GM23338 (cell line): ENCODE results near the gene TTC13. TPM values are rescaled to one million over a fixed set of nuclear protein-coding genes. Genes with fewer than 3 reads are reported as not detected.

Experiments used
- ATAC-seq: fragments of 200-7000 bp; cut with Tn5 transposase; 3 replicates; pipeline ENCODE4 v1.9.1; 2020
- DNase-seq: peaks from one replicate; pipeline ENCODE4 v3.0.0-alpha.2; 2015; ENCODE audit warnings: low spot score
- H2AFZ ChIP-seq: fragments of 200-600 bp; sonication (generic); 2 replicates; pipeline ENCODE4 v1.8.0; 2016; ENCODE audit warnings: antibody characterized with exemption, mild to moderate bottlenecking, moderate library complexity
- H3F3A ChIP-seq: fragments of 200-600 bp; sonication (generic); replicated peaks from 2 replicates; pipeline ENCODE4 v1.8.0; 2017; ENCODE audit warnings: antibody characterized with exemption, mixed run types, low read depth
- H3K27ac ChIP-seq: fragments of 200-600 bp; sonication (generic); 2 replicates; pipeline ENCODE4 v1.6.1; 2016; ENCODE audit warnings: low read depth
- H3K27me3 ChIP-seq: fragments of 200-600 bp; sonication (generic); 2 replicates; pipeline ENCODE4 v1.8.0; 2016; ENCODE audit warnings: mild to moderate bottlenecking, mixed run types, moderate library complexity; ENCODE audit not compliant: insufficient read depth
- H3K36me3 ChIP-seq: fragments of 200-600 bp; sonication (generic); 2 replicates; pipeline ENCODE4 v1.8.0; 2016; ENCODE audit warnings: mild to moderate bottlenecking; ENCODE audit not compliant: insufficient read depth
- H3K4me1 ChIP-seq: fragments of 200-600 bp; sonication (generic); 2 replicates; pipeline ENCODE4 v1.8.0; 2016; ENCODE audit warnings: mild to moderate bottlenecking, moderate library complexity; ENCODE audit not compliant: insufficient read depth
- H3K4me2 ChIP-seq: fragments of 200-600 bp; sonication (generic); 2 replicates; pipeline ENCODE4 v1.7.1; 2017; ENCODE audit warnings: mixed run types
- H3K4me3 ChIP-seq: fragments of 200-600 bp; sonication (generic); 2 replicates; pipeline ENCODE4 v1.6.1; 2016; ENCODE audit warnings: mixed run types
- H3K79me2 ChIP-seq: fragments of 200-600 bp; sonication (generic); replicated peaks from 2 replicates; pipeline ENCODE4 v1.8.0; 2017; ENCODE audit warnings: mild to moderate bottlenecking; ENCODE audit not compliant: insufficient read depth
- H3K9me2 ChIP-seq: fragments of 200-600 bp; sonication (generic); 2 replicates; pipeline ENCODE4 v1.8.0; 2017; ENCODE audit not compliant: insufficient read depth
- H4K20me1 ChIP-seq: fragments of 200-600 bp; sonication (generic); replicated peaks from 2 replicates; pipeline ENCODE4 v1.8.0; 2017; ENCODE audit warnings: mild to moderate bottlenecking; ENCODE audit not compliant: insufficient read depth
- H3K27ac Mint-ChIP-seq: 2 replicates; pipeline ENCODE4 v1.8.0; 2020; ENCODE audit warnings: inconsistent platforms, mild to moderate bottlenecking, moderate library complexity, mixed read lengths
- H3K27me3 Mint-ChIP-seq: 3 replicates; pipeline ENCODE4 v1.8.0; 2022; ENCODE audit warnings: low read depth, mild to moderate bottlenecking, moderate library complexity, mixed read lengths, inconsistent platforms; ENCODE audit not compliant: insufficient read depth, poor library complexity
- H3K36me3 Mint-ChIP-seq: 3 replicates; pipeline ENCODE4 v1.8.0; 2021; ENCODE audit warnings: low read depth, mild to moderate bottlenecking, inconsistent platforms, moderate library complexity, mixed read lengths
- H3K4me1 Mint-ChIP-seq: 3 replicates; pipeline ENCODE4 v1.8.0; 2020; ENCODE audit warnings: mild to moderate bottlenecking, inconsistent platforms, mixed read lengths
- H3K4me3 Mint-ChIP-seq: 3 replicates; pipeline ENCODE4 v1.8.0; 2021; ENCODE audit warnings: moderate library complexity, mild to moderate bottlenecking, inconsistent platforms, mixed read lengths
- H3K9me3 Mint-ChIP-seq: 3 replicates; pipeline ENCODE4 v1.8.0; 2020; ENCODE audit warnings: moderate library complexity, mild to moderate bottlenecking, inconsistent platforms, mixed read lengths
- CREB1 ChIP-seq: fragments of 250-450 bp; sonication (Bioruptor Pico); IDR thresholded peaks from 2 replicates; pipeline ENCODE4 v1.5.0; 2020; ENCODE audit warnings: low read depth, mild to moderate bottlenecking, moderate library complexity
- EZH2 ChIP-seq: fragments of 200-600 bp; sonication (generic); IDR thresholded peaks from one replicate; pipeline ENCODE4 v1.8.0; 2017; ENCODE audit warnings: antibody characterized with exemption, mild to moderate bottlenecking, low read depth; ENCODE audit not compliant: unreplicated experiment
- EZH2phosphoT487 ChIP-seq: fragments of 200-600 bp; sonication (generic); IDR thresholded peaks from one replicate; pipeline ENCODE4 v1.8.1; 2018; ENCODE audit warnings: antibody characterized with exemption; ENCODE audit not compliant: unreplicated experiment
- JUNB ChIP-seq: IDR thresholded peaks from one replicate; pipeline ENCODE4 v1.6.1; 2016; ENCODE audit warnings: antibody characterized with exemption; ENCODE audit not compliant: unreplicated experiment
- NANOG ChIP-seq: IDR thresholded peaks from 2 replicates; pipeline ENCODE4 v1.6.1; 2016; ENCODE audit warnings: antibody characterized with exemption, borderline replicate concordance
- POLR2AphosphoS5 ChIP-seq: IDR thresholded peaks from 2 replicates; pipeline ENCODE4 v1.6.1; 2016; ENCODE audit warnings: antibody characterized with exemption, low read depth
- STAT1 ChIP-seq: IDR thresholded peaks from one replicate; pipeline ENCODE4 v1.6.1; 2016; ENCODE audit warnings: antibody characterized with exemption; ENCODE audit not compliant: unreplicated experiment
- ZNF114 ChIP-seq: fragments of 250-450 bp; sonication (Bioruptor Pico); IDR thresholded peaks from 2 replicates; pipeline ENCODE4 v1.5.0; 2020; ENCODE audit warnings: mild to moderate bottlenecking, moderate library complexity
- ZNF331 ChIP-seq: fragments of 250-450 bp; sonication (Bioruptor Pico); IDR thresholded peaks from 2 replicates; pipeline ENCODE4 v1.5.0; 2020; ENCODE audit warnings: low read depth, mild to moderate bottlenecking, moderate library complexity
- polyA plus RNA-seq: library from polyadenylated mRNA; unstranded; fragments of >200 nt; fragmentation: Nextera tagmentation; extraction: Ambion mirVana; gene quantifications from 2 replicates; pipeline ENCODE4 v1.2.1, GENCODE V29; 2016
- total RNA-seq: library from RNA; depleted of rRNA; stranded (reverse); fragments of >200 nt; shearing (Covaris generic); gene quantifications from 2 replicates; pipeline ENCODE4 v1.2.3, GENCODE V29; 2014
- TF ChIP-seq, protein P1 (sequence below): IDR thresholded peaks from 2 replicates; pipeline ENCODE4 v1.6.1; 2016; ENCODE audit warnings: antibody characterized with exemption
- TF ChIP-seq, protein P2 (sequence below): fragments of 250-450 bp; sonication (Bioruptor Pico); IDR thresholded peaks from 2 replicates; pipeline ENCODE4 v1.5.0; 2020; ENCODE audit warnings: mild to moderate bottlenecking, moderate library complexity
- TF ChIP-seq, protein P3 (sequence below), 2 experiments: fragments of 200-600 bp in 1 of 2; sonication (generic) in 1 of 2; conservative IDR thresholded peaks; 2 replicates each; pipeline versions ENCODE4 v1.5.1 to v1.6.1; 2016 to 2017; ENCODE audit warnings: antibody characterized with exemption in 2 of 2, low read depth in 2 of 2, mild to moderate bottlenecking in 2 of 2, moderate library complexity in 1 of 2
- TF ChIP-seq, protein P4 (sequence below): IDR thresholded peaks from one replicate; pipeline ENCODE4 v1.6.1; 2018; ENCODE audit warnings: antibody characterized with exemption; ENCODE audit not compliant: unreplicated experiment

The TTC13 gene
- total and polyA plus RNA-seq, 2 experiments from 2014 or later = 3.8 to 9.4 TPM

DNA sequence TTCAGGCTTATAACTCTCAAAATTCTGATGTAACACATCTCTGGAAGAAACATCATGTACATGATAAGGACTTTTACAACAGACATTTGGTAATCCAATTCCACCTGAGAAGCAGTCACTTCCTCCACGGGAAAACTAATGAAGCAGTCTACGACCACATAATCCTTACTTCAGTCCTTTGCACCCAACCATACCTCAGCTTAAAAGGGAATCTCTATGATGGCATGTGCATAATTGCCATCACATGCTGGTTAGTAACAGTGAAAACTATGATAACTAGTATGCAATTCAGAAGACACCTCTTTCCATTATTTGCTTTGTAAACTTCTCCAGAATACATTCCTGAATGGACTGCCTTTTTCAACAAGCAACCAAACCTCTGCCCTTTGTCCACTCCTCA, 53.1 kb downstream of the TTC13 start:
- Mint-ChIP-seq H3K4me3 (no peak overlapping the region), H3K9me3 (no peaks in the 10 kb centered on the region), H3K4me1 (no peaks in the 10 kb centered on the region), H3K27me3 (no peaks in the 10 kb centered on the region), H3K36me3 (peaks cover 3% of the 10 kb centered on the region; the same call in 1 of the 3 replicates), H3K27ac (no peak overlapping the region)
- Histone ChIP-seq H2AFZ (no peak overlapping the region), H3K79me2 (no peaks in the 10 kb centered on the region), H3K4me3 (no peak overlapping the region), H3K9me2 (no peaks in the 10 kb centered on the region), H3K4me2 (no peak overlapping the region), H3K4me1 (no peaks in the 10 kb centered on the region), H4K20me1 (0 out of 2 replicates have a peak, but pooled peaks cover 5% of the 10 kb centered on the region), H3F3A (no peaks in the 10 kb centered on the region), H3K36me3 (no peaks in the 10 kb centered on the region), H3K27me3 (no peaks in the 10 kb centered on the region), H3K27ac (no peak overlapping the region)
- no peak for ATAC-seq
- TF ChIP-seq STAT1 (no peak), POLR2AphosphoS5 (no peak), ZNF331 (CRISPR knock-in tag) (no peak), JUNB (no peak), ZNF114 (CRISPR knock-in tag) (no peak), CREB1 (CRISPR knock-in tag) (no peak), EZH2phosphoT487 (no peak), NANOG (no peak), EZH2 (no peak)
- TF ChIP-seq, protein P1, sequence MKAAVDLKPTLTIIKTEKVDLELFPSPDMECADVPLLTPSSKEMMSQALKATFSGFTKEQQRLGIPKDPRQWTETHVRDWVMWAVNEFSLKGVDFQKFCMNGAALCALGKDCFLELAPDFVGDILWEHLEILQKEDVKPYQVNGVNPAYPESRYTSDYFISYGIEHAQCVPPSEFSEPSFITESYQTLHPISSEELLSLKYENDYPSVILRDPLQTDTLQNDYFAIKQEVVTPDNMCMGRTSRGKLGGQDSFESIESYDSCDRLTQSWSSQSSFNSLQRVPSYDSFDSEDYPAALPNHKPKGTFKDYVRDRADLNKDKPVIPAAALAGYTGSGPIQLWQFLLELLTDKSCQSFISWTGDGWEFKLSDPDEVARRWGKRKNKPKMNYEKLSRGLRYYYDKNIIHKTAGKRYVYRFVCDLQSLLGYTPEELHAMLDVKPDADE = no peak
- TF ChIP-seq, protein P2, sequence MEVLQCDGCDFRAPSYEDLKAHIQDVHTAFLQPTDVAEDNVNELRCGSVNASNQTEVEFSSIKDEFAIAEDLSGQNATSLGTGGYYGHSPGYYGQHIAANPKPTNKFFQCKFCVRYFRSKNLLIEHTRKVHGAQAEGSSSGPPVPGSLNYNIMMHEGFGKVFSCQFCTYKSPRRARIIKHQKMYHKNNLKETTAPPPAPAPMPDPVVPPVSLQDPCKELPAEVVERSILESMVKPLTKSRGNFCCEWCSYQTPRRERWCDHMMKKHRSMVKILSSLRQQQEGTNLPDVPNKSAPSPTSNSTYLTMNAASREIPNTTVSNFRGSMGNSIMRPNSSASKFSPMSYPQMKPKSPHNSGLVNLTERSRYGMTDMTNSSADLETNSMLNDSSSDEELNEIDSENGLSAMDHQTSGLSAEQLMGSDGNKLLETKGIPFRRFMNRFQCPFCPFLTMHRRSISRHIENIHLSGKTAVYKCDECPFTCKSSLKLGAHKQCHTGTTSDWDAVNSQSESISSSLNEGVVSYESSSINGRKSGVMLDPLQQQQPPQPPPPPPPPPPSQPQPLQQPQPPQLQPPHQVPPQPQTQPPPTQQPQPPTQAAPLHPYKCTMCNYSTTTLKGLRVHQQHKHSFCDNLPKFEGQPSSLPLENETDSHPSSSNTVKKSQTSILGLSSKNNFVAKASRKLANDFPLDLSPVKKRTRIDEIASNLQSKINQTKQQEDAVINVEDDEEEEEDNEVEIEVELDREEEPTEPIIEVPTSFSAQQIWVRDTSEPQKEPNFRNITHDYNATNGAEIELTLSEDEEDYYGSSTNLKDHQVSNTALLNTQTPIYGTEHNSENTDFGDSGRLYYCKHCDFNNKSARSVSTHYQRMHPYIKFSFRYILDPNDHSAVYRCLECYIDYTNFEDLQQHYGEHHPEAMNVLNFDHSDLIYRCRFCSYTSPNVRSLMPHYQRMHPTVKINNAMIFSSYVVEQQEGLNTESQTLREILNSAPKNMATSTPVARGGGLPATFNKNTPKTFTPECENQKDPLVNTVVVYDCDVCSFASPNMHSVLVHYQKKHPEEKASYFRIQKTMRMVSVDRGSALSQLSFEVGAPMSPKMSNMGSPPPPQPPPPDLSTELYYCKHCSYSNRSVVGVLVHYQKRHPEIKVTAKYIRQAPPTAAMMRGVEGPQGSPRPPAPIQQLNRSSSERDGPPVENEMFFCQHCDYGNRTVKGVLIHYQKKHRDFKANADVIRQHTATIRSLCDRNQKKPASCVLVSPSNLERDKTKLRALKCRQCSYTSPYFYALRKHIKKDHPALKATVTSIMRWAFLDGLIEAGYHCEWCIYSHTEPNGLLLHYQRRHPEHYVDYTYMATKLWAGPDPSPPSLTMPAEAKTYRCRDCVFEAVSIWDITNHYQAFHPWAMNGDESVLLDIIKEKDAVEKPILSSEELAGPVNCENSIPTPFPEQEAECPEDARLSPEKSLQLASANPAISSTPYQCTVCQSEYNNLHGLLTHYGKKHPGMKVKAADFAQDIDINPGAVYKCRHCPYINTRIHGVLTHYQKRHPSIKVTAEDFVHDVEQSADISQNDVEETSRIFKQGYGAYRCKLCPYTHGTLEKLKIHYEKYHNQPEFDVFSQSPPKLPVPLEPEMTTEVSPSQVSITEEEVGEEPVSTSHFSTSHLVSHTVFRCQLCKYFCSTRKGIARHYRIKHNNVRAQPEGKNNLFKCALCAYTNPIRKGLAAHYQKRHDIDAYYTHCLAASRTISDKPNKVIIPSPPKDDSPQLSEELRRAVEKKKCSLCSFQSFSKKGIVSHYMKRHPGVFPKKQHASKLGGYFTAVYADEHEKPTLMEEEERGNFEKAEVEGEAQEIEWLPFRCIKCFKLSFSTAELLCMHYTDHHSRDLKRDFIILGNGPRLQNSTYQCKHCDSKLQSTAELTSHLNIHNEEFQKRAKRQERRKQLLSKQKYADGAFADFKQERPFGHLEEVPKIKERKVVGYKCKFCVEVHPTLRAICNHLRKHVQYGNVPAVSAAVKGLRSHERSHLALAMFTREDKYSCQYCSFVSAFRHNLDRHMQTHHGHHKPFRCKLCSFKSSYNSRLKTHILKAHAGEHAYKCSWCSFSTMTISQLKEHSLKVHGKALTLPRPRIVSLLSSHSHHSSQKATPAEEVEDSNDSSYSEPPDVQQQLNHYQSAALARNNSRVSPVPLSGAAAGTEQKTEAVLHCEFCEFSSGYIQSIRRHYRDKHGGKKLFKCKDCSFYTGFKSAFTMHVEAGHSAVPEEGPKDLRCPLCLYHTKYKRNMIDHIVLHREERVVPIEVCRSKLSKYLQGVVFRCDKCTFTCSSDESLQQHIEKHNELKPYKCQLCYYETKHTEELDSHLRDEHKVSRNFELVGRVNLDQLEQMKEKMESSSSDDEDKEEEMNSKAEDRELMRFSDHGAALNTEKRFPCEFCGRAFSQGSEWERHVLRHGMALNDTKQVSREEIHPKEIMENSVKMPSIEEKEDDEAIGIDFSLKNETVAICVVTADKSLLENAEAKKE = no peak
- TF ChIP-seq, protein P3, sequence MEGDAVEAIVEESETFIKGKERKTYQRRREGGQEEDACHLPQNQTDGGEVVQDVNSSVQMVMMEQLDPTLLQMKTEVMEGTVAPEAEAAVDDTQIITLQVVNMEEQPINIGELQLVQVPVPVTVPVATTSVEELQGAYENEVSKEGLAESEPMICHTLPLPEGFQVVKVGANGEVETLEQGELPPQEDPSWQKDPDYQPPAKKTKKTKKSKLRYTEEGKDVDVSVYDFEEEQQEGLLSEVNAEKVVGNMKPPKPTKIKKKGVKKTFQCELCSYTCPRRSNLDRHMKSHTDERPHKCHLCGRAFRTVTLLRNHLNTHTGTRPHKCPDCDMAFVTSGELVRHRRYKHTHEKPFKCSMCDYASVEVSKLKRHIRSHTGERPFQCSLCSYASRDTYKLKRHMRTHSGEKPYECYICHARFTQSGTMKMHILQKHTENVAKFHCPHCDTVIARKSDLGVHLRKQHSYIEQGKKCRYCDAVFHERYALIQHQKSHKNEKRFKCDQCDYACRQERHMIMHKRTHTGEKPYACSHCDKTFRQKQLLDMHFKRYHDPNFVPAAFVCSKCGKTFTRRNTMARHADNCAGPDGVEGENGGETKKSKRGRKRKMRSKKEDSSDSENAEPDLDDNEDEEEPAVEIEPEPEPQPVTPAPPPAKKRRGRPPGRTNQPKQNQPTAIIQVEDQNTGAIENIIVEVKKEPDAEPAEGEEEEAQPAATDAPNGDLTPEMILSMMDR (conservative IDR thresholded peaks at IDR 0.05; ENCODE audit: low read depth in 2 of 2) = no peak
- TF ChIP-seq, protein P4, sequence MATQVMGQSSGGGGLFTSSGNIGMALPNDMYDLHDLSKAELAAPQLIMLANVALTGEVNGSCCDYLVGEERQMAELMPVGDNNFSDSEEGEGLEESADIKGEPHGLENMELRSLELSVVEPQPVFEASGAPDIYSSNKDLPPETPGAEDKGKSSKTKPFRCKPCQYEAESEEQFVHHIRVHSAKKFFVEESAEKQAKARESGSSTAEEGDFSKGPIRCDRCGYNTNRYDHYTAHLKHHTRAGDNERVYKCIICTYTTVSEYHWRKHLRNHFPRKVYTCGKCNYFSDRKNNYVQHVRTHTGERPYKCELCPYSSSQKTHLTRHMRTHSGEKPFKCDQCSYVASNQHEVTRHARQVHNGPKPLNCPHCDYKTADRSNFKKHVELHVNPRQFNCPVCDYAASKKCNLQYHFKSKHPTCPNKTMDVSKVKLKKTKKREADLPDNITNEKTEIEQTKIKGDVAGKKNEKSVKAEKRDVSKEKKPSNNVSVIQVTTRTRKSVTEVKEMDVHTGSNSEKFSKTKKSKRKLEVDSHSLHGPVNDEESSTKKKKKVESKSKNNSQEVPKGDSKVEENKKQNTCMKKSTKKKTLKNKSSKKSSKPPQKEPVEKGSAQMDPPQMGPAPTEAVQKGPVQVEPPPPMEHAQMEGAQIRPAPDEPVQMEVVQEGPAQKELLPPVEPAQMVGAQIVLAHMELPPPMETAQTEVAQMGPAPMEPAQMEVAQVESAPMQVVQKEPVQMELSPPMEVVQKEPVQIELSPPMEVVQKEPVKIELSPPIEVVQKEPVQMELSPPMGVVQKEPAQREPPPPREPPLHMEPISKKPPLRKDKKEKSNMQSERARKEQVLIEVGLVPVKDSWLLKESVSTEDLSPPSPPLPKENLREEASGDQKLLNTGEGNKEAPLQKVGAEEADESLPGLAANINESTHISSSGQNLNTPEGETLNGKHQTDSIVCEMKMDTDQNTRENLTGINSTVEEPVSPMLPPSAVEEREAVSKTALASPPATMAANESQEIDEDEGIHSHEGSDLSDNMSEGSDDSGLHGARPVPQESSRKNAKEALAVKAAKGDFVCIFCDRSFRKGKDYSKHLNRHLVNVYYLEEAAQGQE = no peak
- no peak for DNase-seq
